HCT116 (cell line): Measurements from ENCODE around the gene TES. TPM values are rescaled to one million over a fixed set of nuclear protein-coding genes. Genes with fewer than 3 reads are reported as not detected.

Experiments
- ATAC-seq: fragments of 200-7000 bp; cut with Tn5 transposase; 2 replicates; pipeline ENCODE4 v1.9.1; 2020; ENCODE audit warnings: mild to moderate bottlenecking, moderate library complexity
- BruUV-seq: library from RNA; stranded (reverse); fragments of 400-500 nt; replicated peaks from 2 replicates; lab custom pipeline; 2021; lab: Mats Ljungman, UMichigan
- CTCF ChIA-PET: fragments of 300-600 bp; sonication (Branson Sonifier 250); formaldehyde crosslinking; loops from one replicate; lab custom pipeline; 2021; ENCODE audit warnings: antibody characterized with exemption; lab: Charles Lee
- POLR2A ChIA-PET: fragments of 300-600, 350-600 bp; sonication (Branson Sonifier 250); formaldehyde crosslinking; loops from one replicate; lab custom pipeline; 2021; ENCODE audit warnings: antibody characterized with exemption; lab: Charles Lee
- RAD21 ChIA-PET, 2 experiments: fragments of 300-600 bp; sonication (Branson Sonifier 250); formaldehyde crosslinking; loops; one replicate each; lab custom pipeline; 2023; ENCODE audit warnings: low total read pairs in 2 of 2; ENCODE audit not compliant: uncharacterized antibody in 2 of 2, unreplicated experiment in 2 of 2, low non-redundant PET in 1 of 2; lab: Charles Lee
- DNase-seq: peaks from one replicate; pipeline ENCODE4 v3.0.0-alpha.2; 2010; ENCODE audit warnings: low read depth, low spot score
- H2AFZ ChIP-seq: fragments of 200-600 bp; shearing (Covaris generic), sonication (generic); 2 replicates; pipeline ENCODE4 v1.6.1; 2017; ENCODE audit warnings: low read depth, mixed run types, mixed read lengths, antibody characterized with exemption, low read length; ENCODE audit not compliant: poor library complexity, severe bottlenecking
- H3K27ac ChIP-seq: 2 replicates; pipeline ENCODE4 v1.5.1; 2012; ENCODE audit warnings: low read depth, low read length
- H3K27me3 ChIP-seq: fragments of 200-600 bp; sonication (generic); 2 replicates; pipeline ENCODE4 v1.6.1; 2016; ENCODE audit warnings: mixed run types, low read length, mixed read lengths; ENCODE audit not compliant: insufficient read depth
- H3K36me3 ChIP-seq, 2 experiments: fragments of 200-500 bp in 1 of 2; fragments of 200-600 bp in 1 of 2; sonication (Bioruptor generic) in 1 of 2; sonication (generic) in 1 of 2; 2 replicates each; pipeline versions ENCODE4 v1.5.1 to v1.6.1; 2014 to 2016; ENCODE audit warnings: low read length in 2 of 2, inconsistent platforms in 1 of 2, mixed read lengths in 1 of 2, mixed run types in 1 of 2; ENCODE audit not compliant: insufficient read depth in 2 of 2, control insufficient read depth in 1 of 2
- H3K4me1 ChIP-seq, 2 experiments: fragments of 200-600 bp in 1 of 2; sonication (generic) in 1 of 2; 2 replicates each; pipeline versions ENCODE4 v1.5.1 to v1.6.1; 2012 to 2017; ENCODE audit warnings: low read length in 2 of 2, inconsistent platforms in 1 of 2, mild to moderate bottlenecking in 1 of 2, mixed read lengths in 1 of 2, mixed run types in 1 of 2, moderate library complexity in 1 of 2; ENCODE audit not compliant: insufficient read depth in 2 of 2, control insufficient read depth in 1 of 2
- H3K4me2 ChIP-seq: fragments of 200-600 bp; sonication (generic); 2 replicates; pipeline ENCODE4 v1.6.1; 2017; ENCODE audit warnings: mixed run types, low read length, mixed read lengths
- H3K4me3 ChIP-seq, 2 experiments: fragments of 200-600 bp in 1 of 2; sonication (generic) in 1 of 2; replicated peaks in 1 of 2; 2 replicates each; pipeline ENCODE4 v1.5.1; 2011 to 2016; ENCODE audit warnings: low read length in 2 of 2, control low read depth in 1 of 2, low read depth in 1 of 2, mild to moderate bottlenecking in 1 of 2, mixed read lengths in 1 of 2, mixed run types in 1 of 2
- H3K79me2 ChIP-seq: fragments of 200-600 bp; sonication (generic); 2 replicates; pipeline ENCODE4 v1.6.1; 2017; ENCODE audit warnings: mild to moderate bottlenecking, mixed run types, low read length, moderate library complexity, mixed read lengths; ENCODE audit not compliant: insufficient read depth
- H3K9ac ChIP-seq: fragments of 200-600 bp; sonication (generic); 2 replicates; pipeline ENCODE4 v1.6.1; 2016; ENCODE audit warnings: low read length, mixed read lengths
- H3K9me2 ChIP-seq: fragments of 200-600 bp; sonication (generic), shearing (Covaris generic); 2 replicates; pipeline ENCODE4 v1.6.1; 2017; ENCODE audit warnings: mixed run types, mild to moderate bottlenecking, moderate library complexity; ENCODE audit not compliant: insufficient read depth
- H3K9me3 ChIP-seq, 2 experiments: fragments of 200-500 bp in 1 of 2; fragments of 200-600 bp in 1 of 2; sonication (Bioruptor generic) in 1 of 2; sonication (generic) in 1 of 2; 2 replicates each; pipeline ENCODE4 v1.6.1; 2014 to 2017; ENCODE audit warnings: low read length in 2 of 2, mixed read lengths in 2 of 2, inconsistent platforms in 1 of 2, low read depth in 1 of 2, mild to moderate bottlenecking in 1 of 2, mixed run types in 1 of 2, moderate library complexity in 1 of 2; ENCODE audit not compliant: control insufficient read depth in 1 of 2, insufficient read depth in 1 of 2
- H4K20me1 ChIP-seq: fragments of 200-600 bp; sonication (generic), shearing (Covaris generic); 2 replicates; pipeline ENCODE4 v1.6.1; 2017; ENCODE audit warnings: mixed run types, mild to moderate bottlenecking, moderate library complexity; ENCODE audit not compliant: insufficient read depth
- CBX3 ChIP-seq: IDR thresholded peaks from 2 replicates; pipeline ENCODE4 v1.6.1; 2012; ENCODE audit warnings: low read depth
- EZH2phosphoT487 ChIP-seq: fragments of 200-600 bp; IDR thresholded peaks from 2 replicates; pipeline ENCODE4 v1.6.1; 2018; ENCODE audit warnings: antibody characterized with exemption, borderline replicate concordance
- FOSL1 ChIP-seq: IDR thresholded peaks from 2 replicates; pipeline ENCODE4 v1.6.1; 2012; ENCODE audit warnings: low read depth
- JUND ChIP-seq: IDR thresholded peaks from 2 replicates; pipeline ENCODE4 v1.6.1; 2012
- MAX ChIP-seq: IDR thresholded peaks from 2 replicates; pipeline ENCODE4 v1.6.1; 2012
- POLR2A ChIP-seq: IDR thresholded peaks from 2 replicates; pipeline ENCODE4 v1.7.0; 2011; ENCODE audit warnings: borderline replicate concordance; ENCODE audit not compliant: insufficient read depth, insufficient read length; ENCODE audit errors: extremely low read depth
- POLR2AphosphoS5 ChIP-seq: IDR thresholded peaks from 2 replicates; pipeline ENCODE4 v1.6.1; 2011; ENCODE audit warnings: mild to moderate bottlenecking, low read depth, low read length, moderate library complexity
- SIN3A ChIP-seq: IDR thresholded peaks from 2 replicates; pipeline ENCODE4 v1.6.1; 2012; ENCODE audit warnings: low read depth
- SP1 ChIP-seq: IDR thresholded peaks from 2 replicates; pipeline ENCODE4 v1.6.1; 2012; ENCODE audit warnings: low read depth
- SRF ChIP-seq: IDR thresholded peaks from 2 replicates; pipeline ENCODE4 v1.6.1; 2012; ENCODE audit warnings: low read depth
- ZFX ChIP-seq: fragments of 450-650 bp; IDR thresholded peaks from 2 replicates; pipeline ENCODE4 v1.6.1; 2017
- ZNF274 ChIP-seq: fragments of 200-500 bp; sonication (Bioruptor generic); IDR thresholded peaks from 2 replicates; pipeline ENCODE4 v1.6.1; 2014; ENCODE audit warnings: mild to moderate bottlenecking, low read depth, low read length, inconsistent platforms
- intact Hi-C: fragments of 100-400 bp; cut with micrococcal nuclease; formaldehyde crosslinking; loops from 2 replicates; pipeline ENCODE4 v1.10.0; 2022
- total RNA-seq: library from RNA; stranded (reverse); gene quantifications from one replicate; pipeline ENCODE4 v1.2.1, GENCODE V29; 2021; ENCODE audit not compliant: unreplicated experiment
- TF ChIP-seq, protein P1 (sequence below), 3 experiments: fragments of 200-600 bp in 1 of 3; sonication (generic) in 1 of 3; IDR thresholded peaks in 2 of 3; conservative IDR thresholded peaks in 1 of 3; 2 replicates each; pipeline ENCODE4 v1.5.1; 2012 to 2017; ENCODE audit warnings: low read depth in 2 of 3, low read length in 2 of 3, antibody characterized with exemption in 1 of 3, borderline replicate concordance in 1 of 3, control low read depth in 1 of 3, mild to moderate bottlenecking in 1 of 3, mixed read lengths in 1 of 3, mixed run types in 1 of 3, moderate library complexity in 1 of 3; ENCODE audit not compliant: insufficient read depth in 1 of 3
- TF ChIP-seq, protein P2 (sequence below): IDR thresholded peaks from 2 replicates; pipeline ENCODE4 v1.6.1; 2012; ENCODE audit warnings: low read depth

TES gene
- total RNA-seq, 1 experiment from 2014 or later = 129 TPM

GRCh38 chr7:116291937-116292336 is 81.6 kb downstream of the TES start:
- POLR2A ChIA-PET = no interaction called here
- Histone ChIP-seq H3K4me2 (no peak overlapping the region), H3K27me3 (no peaks in the 10 kb centered on the region), H4K20me1 (no peaks in the 10 kb centered on the region), H3K4me1 (peaks cover 21 to 40% of the 10 kb centered on the region in 2 experiments), H3K27ac (no peak overlapping the region), H2AFZ (no peak overlapping the region), H3K9ac (no peak overlapping the region)
- no peak for ATAC-seq
- no TSS peak for BruUV-seq
- TF ChIP-seq CBX3 = no peak
- TF ChIP-seq POLR2AphosphoS5 = no peak
- no peak for TF ChIP-seq SIN3A
- TF ChIP-seq, all 23 proteins: peak for 0
- ChIA-PET RAD21 (no interaction called here), CTCF (no interaction called here)
- Histone ChIP-seq H3K9me3 (no peaks in the 10 kb centered on the region; a peak in 1 of 4 replicates), H3K36me3 (no peaks in the 10 kb centered on the region), H3K79me2 (no peaks in the 10 kb centered on the region), H3K4me3 (no peak overlapping the region), H3K9me2 (no peaks in the 10 kb centered on the region)
- DNase-seq = no peak
- intact Hi-C loops = no loop called here

DNA sequence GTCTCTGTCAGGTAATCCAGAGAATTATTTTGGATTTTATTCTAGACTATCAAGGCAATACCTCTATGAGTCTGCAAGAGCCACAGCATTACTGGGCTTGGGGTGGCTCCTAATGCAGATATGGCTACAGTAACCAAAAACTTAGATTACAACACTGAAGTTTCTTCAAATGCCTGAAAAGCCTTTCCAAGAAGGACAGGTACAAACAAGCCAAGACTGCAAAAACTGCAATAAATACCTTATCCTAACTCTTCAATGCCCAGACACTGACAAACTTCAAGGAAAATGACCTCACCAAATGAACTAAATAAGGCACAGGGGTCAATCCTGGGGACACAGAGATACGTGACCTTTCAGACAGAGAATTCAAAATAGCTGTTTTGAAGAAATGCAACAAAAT is 82.0 kb downstream of the TES start:
- H3K4me3 ChIP-seq = no peak overlapping the region
- intact Hi-C loops = no loop called here
- no peak overlapping the region for H3K4me2 ChIP-seq
- POLR2A ChIA-PET = no interaction called here
- no peaks in the 10 kb centered on the region for H3K27me3 ChIP-seq
- peaks cover 0 to 4% of the 10 kb centered on the region in 2 experiments; a peak in 1 of 4 replicates for H3K9me3 ChIP-seq
- peaks cover 17 to 35% of the 10 kb centered on the region in 2 experiments for H3K4me1 ChIP-seq
- H2AFZ ChIP-seq = no peak overlapping the region
- CTCF ChIA-PET = no interaction called here
- H3K9me2 ChIP-seq = no peaks in the 10 kb centered on the region
- H3K79me2 ChIP-seq = no peaks in the 10 kb centered on the region
- no peaks in the 10 kb centered on the region for H4K20me1 ChIP-seq
- no TSS peak for BruUV-seq
- no peak overlapping the region for H3K9ac ChIP-seq
- DNase-seq (no peak), ATAC-seq (no peak)
- H3K27ac ChIP-seq = no peak overlapping the region
- RAD21 ChIA-PET = no interaction called here
- no peaks in the 10 kb centered on the region for H3K36me3 ChIP-seq
- TF ChIP-seq SP1 = no peak
- TF ChIP-seq EZH2phosphoT487 = no peak
- no peak for TF ChIP-seq SRF
- TF ChIP-seq ZFX = no peak
- TF ChIP-seq JUND = no peak
- TF ChIP-seq MAX = no peak
- TF ChIP-seq, protein P1, sequence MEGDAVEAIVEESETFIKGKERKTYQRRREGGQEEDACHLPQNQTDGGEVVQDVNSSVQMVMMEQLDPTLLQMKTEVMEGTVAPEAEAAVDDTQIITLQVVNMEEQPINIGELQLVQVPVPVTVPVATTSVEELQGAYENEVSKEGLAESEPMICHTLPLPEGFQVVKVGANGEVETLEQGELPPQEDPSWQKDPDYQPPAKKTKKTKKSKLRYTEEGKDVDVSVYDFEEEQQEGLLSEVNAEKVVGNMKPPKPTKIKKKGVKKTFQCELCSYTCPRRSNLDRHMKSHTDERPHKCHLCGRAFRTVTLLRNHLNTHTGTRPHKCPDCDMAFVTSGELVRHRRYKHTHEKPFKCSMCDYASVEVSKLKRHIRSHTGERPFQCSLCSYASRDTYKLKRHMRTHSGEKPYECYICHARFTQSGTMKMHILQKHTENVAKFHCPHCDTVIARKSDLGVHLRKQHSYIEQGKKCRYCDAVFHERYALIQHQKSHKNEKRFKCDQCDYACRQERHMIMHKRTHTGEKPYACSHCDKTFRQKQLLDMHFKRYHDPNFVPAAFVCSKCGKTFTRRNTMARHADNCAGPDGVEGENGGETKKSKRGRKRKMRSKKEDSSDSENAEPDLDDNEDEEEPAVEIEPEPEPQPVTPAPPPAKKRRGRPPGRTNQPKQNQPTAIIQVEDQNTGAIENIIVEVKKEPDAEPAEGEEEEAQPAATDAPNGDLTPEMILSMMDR (IDR thresholded peaks at IDR 0.05 in 2 of 3, conservative IDR thresholded peaks at IDR 0.05 in 1 of 3; ENCODE audit: borderline replicate concordance in 1 of 3, insufficient read depth in 1 of 3, low read depth in 2 of 3, low read length in 2 of 3) = no peak
- no peak for TF ChIP-seq POLR2AphosphoS5
- no peak for TF ChIP-seq FOSL1
- no peak for TF ChIP-seq ZNF274
- no peak for TF ChIP-seq POLR2A
- TF ChIP-seq CBX3 = no peak
- TF ChIP-seq, protein P2, sequence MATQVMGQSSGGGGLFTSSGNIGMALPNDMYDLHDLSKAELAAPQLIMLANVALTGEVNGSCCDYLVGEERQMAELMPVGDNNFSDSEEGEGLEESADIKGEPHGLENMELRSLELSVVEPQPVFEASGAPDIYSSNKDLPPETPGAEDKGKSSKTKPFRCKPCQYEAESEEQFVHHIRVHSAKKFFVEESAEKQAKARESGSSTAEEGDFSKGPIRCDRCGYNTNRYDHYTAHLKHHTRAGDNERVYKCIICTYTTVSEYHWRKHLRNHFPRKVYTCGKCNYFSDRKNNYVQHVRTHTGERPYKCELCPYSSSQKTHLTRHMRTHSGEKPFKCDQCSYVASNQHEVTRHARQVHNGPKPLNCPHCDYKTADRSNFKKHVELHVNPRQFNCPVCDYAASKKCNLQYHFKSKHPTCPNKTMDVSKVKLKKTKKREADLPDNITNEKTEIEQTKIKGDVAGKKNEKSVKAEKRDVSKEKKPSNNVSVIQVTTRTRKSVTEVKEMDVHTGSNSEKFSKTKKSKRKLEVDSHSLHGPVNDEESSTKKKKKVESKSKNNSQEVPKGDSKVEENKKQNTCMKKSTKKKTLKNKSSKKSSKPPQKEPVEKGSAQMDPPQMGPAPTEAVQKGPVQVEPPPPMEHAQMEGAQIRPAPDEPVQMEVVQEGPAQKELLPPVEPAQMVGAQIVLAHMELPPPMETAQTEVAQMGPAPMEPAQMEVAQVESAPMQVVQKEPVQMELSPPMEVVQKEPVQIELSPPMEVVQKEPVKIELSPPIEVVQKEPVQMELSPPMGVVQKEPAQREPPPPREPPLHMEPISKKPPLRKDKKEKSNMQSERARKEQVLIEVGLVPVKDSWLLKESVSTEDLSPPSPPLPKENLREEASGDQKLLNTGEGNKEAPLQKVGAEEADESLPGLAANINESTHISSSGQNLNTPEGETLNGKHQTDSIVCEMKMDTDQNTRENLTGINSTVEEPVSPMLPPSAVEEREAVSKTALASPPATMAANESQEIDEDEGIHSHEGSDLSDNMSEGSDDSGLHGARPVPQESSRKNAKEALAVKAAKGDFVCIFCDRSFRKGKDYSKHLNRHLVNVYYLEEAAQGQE = no peak
